Measurements from ENCODE around the gene NDUFAF7.
"Not testable (repeated sequence)": the region's sequence is repeated elsewhere in the genome, so short reads cannot be mapped to it uniquely, and the experiment has no call there.

The NDUFAF7 gene

GRCh38 chr2:37196320-37197195 lies 34.9 kb upstream of the NDUFAF7 start, which contains the start of gene CEBPZOS:
TSS of gene CEBPZOS (plus strand) at chr2:37196496. CDS start at chr2:37199705, 3,209 bp downstream.
- Histone ChIP-seq H3K9ac (peak within 1 kb of the TSS; percentile 83 to 93 (median 90)), H3K9me3 (replicated peaks in 1 of 11) (peaks cover 0 to 30% (median 9%) of the 10 kb centered on the region in 11 experiments; a peak in 18 of 22 replicates), H3K4me3 (peak within 1 kb of the TSS; percentile 65 to 91 (median 76)), H3K4me1 (peaks cover 21 to 36% (median 26%) of the 10 kb centered on the region in 10 experiments), H4K20me1 (peaks cover 0 to 9% (median 0%) of the 10 kb centered on the region in 11 experiments; a peak in 6 of 22 replicates), H3K27me3 (no peaks in the 10 kb centered on the region), H3K4me2 (peak within 1 kb of the TSS; percentile 81 to 94 (median 88)), H3K36me3 (peaks cover 20 to 30% (median 24%) of the 10 kb centered on the region in 11 experiments), H3K27ac (peak within 1 kb of the TSS; percentile 73 to 95 (median 92))
- no peak for TF ChIP-seq Cebpa-rat (IDR thresholded peaks at IDR 0.05)

GRCh38 chr2:37198681-37199065 lies 32.8 kb upstream of the NDUFAF7 start:
- H3K9ac ChIP-seq, result peak overlapping the region in 8 of 11 experiments; percentile 86 to 93 (median 90); a peak in 12 of 22 replicates
- H3K27me3 ChIP-seq, result no peaks in the 10 kb centered on the region; a peak in 1 of 22 replicates
- H3K36me3 ChIP-seq, result peaks cover 41 to 52% (median 45%) of the 10 kb centered on the region in 11 experiments
- peaks cover 25 to 37% (median 33%) of the 10 kb centered on the region in 10 experiments for H3K4me1 ChIP-seq
- H3K27ac ChIP-seq, result peak overlapping the region in 8 of 11 experiments; percentile 87 to 95 (median 92); a peak in 14 of 22 replicates
- TF ChIP-seq Cebpa-rat (IDR thresholded peaks at IDR 0.05), result no peak
- H3K4me3 ChIP-seq, result peak overlapping the region in 3 of 10 experiments; percentile 71 to 79 (median 77); a peak in 3 of 20 replicates
- H3K9me3 ChIP-seq (replicated peaks in 1 of 11), result peaks cover 6 to 50% (median 24%) of the 10 kb centered on the region in 11 experiments
- H3K4me2 ChIP-seq, result peak overlapping the region; percentile 81 to 94 (median 88); a peak in 21 of 22 replicates
- H4K20me1 ChIP-seq, result peaks cover 0 to 9% (median 0%) of the 10 kb centered on the region in 11 experiments; a peak in 6 of 22 replicates

GRCh38 chr2:37201208-37201607 lies 30.2 kb upstream of the NDUFAF7 start:
- Histone ChIP-seq H3K9ac (no peak overlapping the region), H3K4me2 (no peak overlapping the region), H3K36me3 (peaks cover 65 to 77% (median 70%) of the 10 kb centered on the region in 11 experiments), H3K4me3 (no peak overlapping the region), H3K27me3 (no peaks in the 10 kb centered on the region; a peak in 1 of 22 replicates), H3K4me1 (peaks cover 25 to 37% (median 33%) of the 10 kb centered on the region in 10 experiments), H3K27ac (peak overlapping the region in 1 of 11 experiments; percentile 60; a peak in 1 of 22 replicates), H3K9me3 (replicated peaks in 1 of 11) (peaks cover 21 to 62% (median 40%) of the 10 kb centered on the region in 11 experiments), H4K20me1 (peaks cover 0 to 9% (median 0%) of the 10 kb centered on the region in 11 experiments; a peak in 7 of 22 replicates)
- TF ChIP-seq Cebpa-rat (IDR thresholded peaks at IDR 0.05), result no peak

- H3K9me3 ChIP-seq (replicated peaks in 1 of 11), result peaks cover 27 to 67% (median 45%) of the 10 kb centered on the region in 11 experiments
- H3K4me1 ChIP-seq, result peaks cover 25 to 37% (median 33%) of the 10 kb centered on the region in 10 experiments
- H3K4me2 ChIP-seq, result peak overlapping the region in 5 of 11 experiments; percentile 1 to 40 (median 17); a peak in 4 of 22 replicates
- H3K4me3 ChIP-seq, result no peak overlapping the region
- peaks cover 0 to 9% (median 0%) of the 10 kb centered on the region in 11 experiments; a peak in 7 of 22 replicates for H4K20me1 ChIP-seq
- no peak for TF ChIP-seq Cebpa-rat (IDR thresholded peaks at IDR 0.05)
- peaks cover 71 to 83% (median 76%) of the 10 kb centered on the region in 11 experiments for H3K36me3 ChIP-seq
- 0 out of 22 replicates have a peak overlapping the region, but pooled peaks of 1 of the 11 experiments have one; percentile 5 for H3K9ac ChIP-seq
- H3K27me3 ChIP-seq, result no peaks in the 10 kb centered on the region; a peak in 1 of 22 replicates
- peak overlapping the region in 9 of 11 experiments; percentile 2 to 60 (median 39); a peak in 14 of 22 replicates for H3K27ac ChIP-seq
Observed at GRCh38 chr2:37201766-37202165, 29.7 kb upstream of the NDUFAF7 start.

GRCh38 chr2:37203708-37204107 lies 27.8 kb upstream of the NDUFAF7 start:
- H3K9me3 ChIP-seq (replicated peaks in 1 of 11), result peaks cover 46 to 86% (median 65%) of the 10 kb centered on the region in 11 experiments
- H3K4me2 ChIP-seq, result no peak overlapping the region
- no peak overlapping the region for H3K9ac ChIP-seq
- peaks cover 6 to 22% (median 16%) of the 10 kb centered on the region in 10 experiments for H3K4me1 ChIP-seq
- peaks cover 90 to 100% (median 95%) of the 10 kb centered on the region in 11 experiments for H3K36me3 ChIP-seq
- H3K4me3 ChIP-seq, result peak overlapping the region in 2 of 10 experiments; percentile 9 to 10; a peak in 2 of 20 replicates
- H3K27me3 ChIP-seq, result no peaks in the 10 kb centered on the region; a peak in 1 of 22 replicates
- no peak for TF ChIP-seq Cebpa-rat (IDR thresholded peaks at IDR 0.05)
- H4K20me1 ChIP-seq, result peaks cover 0 to 11% (median 3%) of the 10 kb centered on the region in 11 experiments; a peak in 8 of 22 replicates
- no peak overlapping the region for H3K27ac ChIP-seq

- H3K9me3 ChIP-seq (replicated peaks in 1 of 11), result peaks cover 56 to 92% (median 79%) of the 10 kb centered on the region in 11 experiments
- not testable (repeated sequence) for H3K9ac ChIP-seq
Observed at GRCh38 chr2:37205071-37205661, 26.3 kb upstream of the NDUFAF7 start.

GRCh38 chr2:37205689-37206341 lies 25.6 kb upstream of the NDUFAF7 start:
- Histone ChIP-seq H3K27ac (no peak overlapping the region), H3K9ac (no peak overlapping the region), H3K36me3 (peaks cover 99 to 100% (median 100%) of the 10 kb centered on the region in 11 experiments), H3K9me3 (replicated peaks in 1 of 11) (peaks cover 56 to 90% (median 81%) of the 10 kb centered on the region in 11 experiments), H3K4me1 (peaks cover 0 to 13% (median 9%) of the 10 kb centered on the region in 10 experiments; a peak in 11 of 20 replicates), H4K20me1 (peaks cover 0 to 11% (median 0%) of the 10 kb centered on the region in 11 experiments; a peak in 6 of 22 replicates), H3K4me2 (no peak overlapping the region), H3K27me3 (no peaks in the 10 kb centered on the region; a peak in 1 of 22 replicates), H3K4me3 (peak overlapping the region in 2 of 10 experiments; percentile 12 to 23; a peak in 4 of 20 replicates)
- TF ChIP-seq Cebpa-rat (IDR thresholded peaks at IDR 0.05), result no peak

More at GRCh38 chr2:37205071-37205661, 26.3 kb upstream of the NDUFAF7 start:
- H3K27me3 ChIP-seq, H3K4me2 ChIP-seq, H3K27ac ChIP-seq, H4K20me1 ChIP-seq, H3K4me3 ChIP-seq: not testable (repeated sequence)
- peaks cover 0 to 13% (median 9%) of the 10 kb centered on the region in 10 experiments; a peak in 11 of 20 replicates for H3K4me1 ChIP-seq
- H3K36me3 ChIP-seq, result peaks cover 99 to 100% (median 100%) of the 10 kb centered on the region in 11 experiments

GRCh38 chr2:37206760-37207159 lies 24.7 kb upstream of the NDUFAF7 start:
- not testable (repeated sequence) for H3K4me1 ChIP-seq, H3K9ac ChIP-seq, H3K27ac ChIP-seq, H3K27me3 ChIP-seq, H3K4me2 ChIP-seq
- Histone ChIP-seq H3K4me3 (peak overlapping the region in 2 of 10 experiments; percentile 12 to 23; a peak in 1 of 20 replicates), H3K36me3 (peaks cover 99 to 100% (median 100%) of the 10 kb centered on the region in 11 experiments), H4K20me1 (peaks cover 0 to 11% (median 0%) of the 10 kb centered on the region in 11 experiments; a peak in 5 of 22 replicates), H3K9me3 (replicated peaks in 1 of 11) (peaks cover 56 to 89% (median 81%) of the 10 kb centered on the region in 11 experiments)

Data from BLaER1 treated with 17β-estradiol and CSF1 and Interleukin-3, amounts not matched to agents 10 nM and 100 nM (cell line).